ENCODE measurements around the gene F12.

The F12 gene

GRCh38 chr5:177446200-177447065 is 37.1 kb upstream of the F12 start, which contains the start of gene PRR7:
Gene PRR7, plus strand, starts transcription at chr5:177446814. Its CDS starts 8,254 bp downstream, at chr5:177455068.
- DNase-seq (ENCODE audit: low spot score), result peak; percentile 95

- no peak for DNase-seq (ENCODE audit: low spot score)
Measured at GRCh38 chr5:177445917-177446199, 36.5 kb upstream of the F12 start.

GRCh38 chr5:177445052-177445916 is 35.9 kb upstream of the F12 start:
- DNase-seq (ENCODE audit: low spot score), result no peak

- DNase-seq (ENCODE audit: low spot score), result no peak
Measured at GRCh38 chr5:177444106-177445051, 35.0 kb upstream of the F12 start.

- DNase-seq (ENCODE audit: low spot score), result no peak
Measured at GRCh38 chr5:177443144-177443983, 34.0 kb upstream of the F12 start.

GRCh38 chr5:177442066-177442826 is 32.9 kb upstream of the F12 start:
- no peak for DNase-seq (ENCODE audit: low spot score)

GRCh38 chr5:177440990-177441780 is 31.8 kb upstream of the F12 start:
- DNase-seq (ENCODE audit: low spot score), result no peak

- no peak for DNase-seq (ENCODE audit: low spot score)
Measured at GRCh38 chr5:177440211-177440989, 31.0 kb upstream of the F12 start.

- no peak for DNase-seq (ENCODE audit: low spot score)
Measured at GRCh38 chr5:177439518-177440053, 30.2 kb upstream of the F12 start.

GRCh38 chr5:177438468-177438867 is 29.1 kb upstream of the F12 start:
- DNase-seq (ENCODE audit: low spot score), result no peak

GRCh38 chr5:177437623-177438022 is 28.3 kb upstream of the F12 start:
- DNase-seq (ENCODE audit: low spot score), result no peak

- no peak for DNase-seq (ENCODE audit: low spot score)
Measured at GRCh38 chr5:177435847-177436536, 26.6 kb upstream of the F12 start.

GRCh38 chr5:177434942-177435738 is 25.8 kb upstream of the F12 start:
- DNase-seq (ENCODE audit: low spot score), result no peak

GRCh38 chr5:177434437-177434836 is 25.1 kb upstream of the F12 start:
- no peak for DNase-seq (ENCODE audit: low spot score)

GRCh38 chr5:177433658-177434217 is 24.4 kb upstream of the F12 start:
- DNase-seq (ENCODE audit: low spot score), result no peak

- no peak for DNase-seq (ENCODE audit: low spot score)
Measured at GRCh38 chr5:177432839-177433657, 23.7 kb upstream of the F12 start.

All from GM03348 (cell line).